ENCODE measurements around the gene ZNF354B. TPM values are rescaled to one million over a fixed set of nuclear protein-coding genes. Genes with fewer than 3 reads are reported as not detected.
"Not testable (repeated sequence)": the region's sequence is repeated elsewhere in the genome, so short reads cannot be mapped to it uniquely, and the experiment has no call there.

The ZNF354B gene
- total and polyA plus RNA-seq, 9 donors = 9.5 to 21.8 (median 15.4) TPM

- H3K27ac ChIP-seq = no peak overlapping the region
- no peak for TF ChIP-seq CTCF (IDR thresholded peaks at IDR 0.05)
- no peak for TF ChIP-seq EP300 (IDR thresholded peaks at IDR 0.05)
- TF ChIP-seq POLR2A (IDR thresholded peaks at IDR 0.05) = no peak
- H3K4me1 ChIP-seq (ENCODE audit: insufficient read depth) = no peaks in the 10 kb centered on the region
- WGBS, 3 donors = 81 to 93% (median 90%) methylated on average over 15 of the region's 15 CpGs
- H3K9me3 ChIP-seq = no peaks in the 10 kb centered on the region
- intact Hi-C loops (cut with DNase I) = loop anchor here in 1 of 4 donors (10.0 kb wide), 1 partner anchor 1842 kb away; no protein-coding TSS in a partner anchor
- DNase-seq = no peak
- no peak overlapping the region for H3K4me3 ChIP-seq
- H3K36me3 ChIP-seq = no peaks in the 10 kb centered on the region
- H3K27me3 ChIP-seq = no peaks in the 10 kb centered on the region
Measured at GRCh38 chr5:178832618-178833201, 27.0 kb upstream of the ZNF354B start.

- Histone ChIP-seq H3K27me3 (no peaks in the 10 kb centered on the region), H3K27ac (no peak overlapping the region), H3K4me1 (ENCODE audit: insufficient read depth) (no peaks in the 10 kb centered on the region), H3K9me3 (no peaks in the 10 kb centered on the region), H3K36me3 (no peaks in the 10 kb centered on the region), H3K4me3 (no peak overlapping the region)
- no peak for TF ChIP-seq EP300 (IDR thresholded peaks at IDR 0.05)
- TF ChIP-seq POLR2A (IDR thresholded peaks at IDR 0.05) = no peak
- no peak for TF ChIP-seq CTCF (IDR thresholded peaks at IDR 0.05)
- WGBS, 3 donors = 62 to 90% (median 81%) methylated on average over 4 of the region's 4 CpGs
- intact Hi-C loops (cut with DNase I) = loop anchor here in 1 of 4 donors (10.0 kb wide), 1 partner anchor 1838 kb away; no protein-coding TSS in a partner anchor
- DNase-seq = no peak
Measured at GRCh38 chr5:178836628-178837027, 23.1 kb upstream of the ZNF354B start.

GRCh38 chr5:178838695-178839318, 20.9 kb upstream of the ZNF354B start:
- H3K27me3 ChIP-seq; H3K4me1 ChIP-seq (ENCODE audit: insufficient read depth); DNase-seq; H3K9me3 ChIP-seq; H3K27ac ChIP-seq; H3K36me3 ChIP-seq; H3K4me3 ChIP-seq: not testable (repeated sequence)
- WGBS, 3 donors = 57 to 75% (median 64%) methylated on average over 27 to 28 of the region's 28 CpGs
- intact Hi-C loops (cut with DNase I) = loop anchor here in 1 of 4 donors (10.0 kb wide), 1 partner anchor 1836 kb away; no protein-coding TSS in a partner anchor

GRCh38 chr5:178839319-178839704, 20.4 kb upstream of the ZNF354B start:
- 14 to 53% (median 32%) methylated on average over 6 of the region's 6 CpGs for WGBS, 3 donors

GRCh38 chr5:178840399-178840798, 19.4 kb upstream of the ZNF354B start:
- not testable (repeated sequence) for H3K4me1 ChIP-seq (ENCODE audit: insufficient read depth); H3K27ac ChIP-seq; H3K36me3 ChIP-seq; H3K4me3 ChIP-seq; DNase-seq; H3K27me3 ChIP-seq; H3K9me3 ChIP-seq
- WGBS, 3 donors = 74 to 83% (median 83%) methylated on average over 11 of the region's 11 CpGs
- intact Hi-C loops (cut with DNase I) = loop anchor here in 1 of 4 donors (10.0 kb wide), 1 partner anchor 96 kb away; no protein-coding TSS in a partner anchor

More at GRCh38 chr5:178839319-178839704, 20.4 kb upstream of the ZNF354B start:
- Histone ChIP-seq H3K27ac (no peak overlapping the region), H3K4me3 (no peak overlapping the region), H3K4me1 (ENCODE audit: insufficient read depth) (no peaks in the 10 kb centered on the region), H3K9me3 (no peaks in the 10 kb centered on the region), H3K27me3 (no peaks in the 10 kb centered on the region), H3K36me3 (no peaks in the 10 kb centered on the region)
- TF ChIP-seq EP300 (IDR thresholded peaks at IDR 0.05) = no peak
- TF ChIP-seq POLR2A (IDR thresholded peaks at IDR 0.05) = no peak
- no peak for TF ChIP-seq CTCF (IDR thresholded peaks at IDR 0.05)
- intact Hi-C loops (cut with DNase I) = loop anchor here in 1 of 4 donors (10.0 kb wide), 1 partner anchor 1835 kb away; no protein-coding TSS in a partner anchor
- DNase-seq = no peak
